GM12878 (cell line): Measurements from ENCODE around the gene BEND7. TPM values are rescaled to one million over a fixed set of nuclear protein-coding genes. Genes with fewer than 3 reads are reported as not detected.

Experiments
- ATAC-seq: fragments of 200-7000 bp; cut with Tn5 transposase; 3 replicates; pipeline ENCODE4 v1.9.1; 2020; ENCODE audit warnings: mild to moderate bottlenecking, moderate library complexity
- BruUV-seq: library from RNA; stranded (reverse); fragments of 400-500 nt; replicated peaks from 2 replicates; lab custom pipeline; 2021; lab: Mats Ljungman, UMichigan
- CTCF ChIA-PET: fragments of 300-600 bp; sonication (Branson Sonifier 250); formaldehyde crosslinking; extraction: SDS; loops from one replicate; lab custom pipeline; 2021; ENCODE audit warnings: inconsistent platforms; lab: Yijun Ruan, JAX
- POLR2A ChIA-PET: fragments of 350-600 bp; formaldehyde crosslinking; extraction: SDS; loops from one replicate; lab custom pipeline; 2021; ENCODE audit warnings: inconsistent platforms; lab: Charles Lee
- RAD21 ChIA-PET: fragments of 300-600 bp; sonication (Branson Sonifier 250); formaldehyde crosslinking; loops from one replicate; lab custom pipeline; 2023; ENCODE audit warnings: antibody characterized with exemption; ENCODE audit not compliant: unreplicated experiment; lab: Charles Lee
- SMC1A ChIA-PET: fragments of 300-600 bp; sonication (Branson Sonifier 250); formaldehyde crosslinking; loops from one replicate; lab custom pipeline; 2023; ENCODE audit not compliant: unreplicated experiment, uncharacterized antibody; lab: Charles Lee
- DNase-seq: peaks from one replicate; pipeline ENCODE4 v3.0.0-alpha.2; 2011; ENCODE audit warnings: low read depth, low spot score
- FAIRE-seq: peaks from 3 replicates; lab custom pipeline; 2011; peaks lifted over from hg19 to GRCh38; lab: Jason Lieb, UNC
- H2AFZ ChIP-seq: 2 replicates; pipeline ENCODE4 v1.6.0; 2011; ENCODE audit warnings: low read depth, low read length, control low read depth; ENCODE audit not compliant: control insufficient read depth
- H3K27ac ChIP-seq: 2 replicates; pipeline ENCODE4 v1.5.1; 2011; ENCODE audit warnings: control low read depth; ENCODE audit not compliant: control insufficient read depth, insufficient read depth
- H3K27me3 ChIP-seq, 2 experiments: replicated peaks in 1 of 2; 2 replicates each; pipeline versions ENCODE4 v1.6.0 to v1.6.1; 2011; ENCODE audit warnings: low read length in 1 of 2; ENCODE audit not compliant: control insufficient read depth in 2 of 2, insufficient read depth in 2 of 2
- H3K36me3 ChIP-seq, 2 experiments: 2 replicates each; pipeline ENCODE4 v1.5.1; 2011; ENCODE audit warnings: low read length in 1 of 2; ENCODE audit not compliant: control insufficient read depth in 2 of 2, insufficient read depth in 2 of 2
- H3K4me1 ChIP-seq: 2 replicates; pipeline ENCODE4 v1.6.1; 2011; ENCODE audit warnings: mild to moderate bottlenecking, low read length, moderate library complexity, mixed read lengths; ENCODE audit not compliant: control insufficient read depth, insufficient read depth
- H3K4me2 ChIP-seq: 2 replicates; pipeline ENCODE4 v1.6.0; 2011; ENCODE audit warnings: control low read depth; ENCODE audit not compliant: control insufficient read depth, insufficient read depth
- H3K4me3 ChIP-seq: fragments of 200-600 bp; sonication (generic); 2 replicates; pipeline ENCODE4 v1.5.1; 2016
- H3K79me2 ChIP-seq: 2 replicates; pipeline ENCODE4 v1.6.0; 2011; ENCODE audit warnings: low read length; ENCODE audit not compliant: control insufficient read depth, insufficient read depth
- H3K9ac ChIP-seq: 2 replicates; pipeline ENCODE4 v1.8.0; 2011; ENCODE audit warnings: low read length, control low read depth, mixed read lengths; ENCODE audit not compliant: control insufficient read depth, insufficient read depth
- H3K9me3 ChIP-seq: replicated peaks from 3 replicates; pipeline ENCODE4 v1.5.1; 2011; ENCODE audit warnings: mild to moderate bottlenecking, low read length; ENCODE audit not compliant: control insufficient read depth, insufficient read depth
- H4K20me1 ChIP-seq: 2 replicates; pipeline ENCODE4 v1.6.0; 2011; ENCODE audit not compliant: control insufficient read depth, insufficient read depth
- FOS ChIP-seq: IDR thresholded peaks from 3 replicates; pipeline ENCODE4 v1.6.1; 2011; ENCODE audit warnings: borderline replicate concordance; ENCODE audit not compliant: insufficient read length; ENCODE audit errors: extremely low read depth
- NR2C2 ChIP-seq: IDR thresholded peaks from 2 replicates; pipeline ENCODE4 v1.6.1; 2011; ENCODE audit warnings: borderline replicate concordance, low read depth; ENCODE audit not compliant: control insufficient read depth, insufficient read length
- SREBF1 ChIP-seq: IDR thresholded peaks from 2 replicates; pipeline ENCODE4 v1.6.1; 2012; ENCODE audit warnings: mild to moderate bottlenecking, low read length
- YY1 ChIP-seq: IDR thresholded peaks from 2 replicates; pipeline ENCODE4 v1.6.1; 2011; ENCODE audit warnings: low read depth, mild to moderate bottlenecking, low read length
- WGBS: methylation state at CpG from one replicate; pipeline ENCODE4 v1.1.6; 2016; ENCODE audit warnings: low lambda C conversion rate; ENCODE audit not compliant: insufficient replicate concordance, insufficient coverage; ENCODE audit errors: missing lambda C conversion rate; 5-methylcytosine and 5-hydroxymethylcytosine counted together
- in situ Hi-C: fragments of 300-500 bp; cut with MboI; formaldehyde crosslinking; loops from 9 replicates; pipeline ENCODE4 v1.14.3; 2018; ENCODE audit warnings: mixed read lengths
- intact Hi-C: fragments of 100-400 bp; cut with micrococcal nuclease; formaldehyde crosslinking; loops from one replicate; pipeline ENCODE4 v1.14.2; 2022; ENCODE audit not compliant: unreplicated experiment
- polyA plus RNA-seq, 11 experiments: library from polyadenylated mRNA; depleted of rRNA in 4 of 11; unstranded in 6 of 11; stranded (reverse) in 5 of 11; fragments of >200 nt; fragmentation: Nextera tagmentation in 4 of 11; fragmentation: Illumina TruSeq in 1 of 11; extraction: Ambion mirVana in 4 of 11; extraction: Trizol in 1 of 11; gene quantifications; 1 replicate in 1 of 11; 2 replicates in 10 of 11; pipeline versions ENCODE4 v1.2.1 to v1.2.3, GENCODE V29; 2011 to 2016; ENCODE audit warnings: inconsistent platforms in 2 of 11, missing spikeins in 2 of 11, low read depth in 1 of 11
- total RNA-seq, 4 experiments: library from RNA; depleted of rRNA in 3 of 4; stranded (reverse); fragments of >200 nt in 3 of 4; fragmentation: Illumina TruSeq in 1 of 4; extraction: Trizol in 1 of 4; gene quantifications; 2 replicates each; pipeline versions ENCODE4 v1.2.1 to v1.2.3, GENCODE V29; 2013 to 2021
- TF ChIP-seq, protein P1 (sequence below): IDR thresholded peaks from 2 replicates; pipeline ENCODE4 v1.6.1; 2011; ENCODE audit warnings: borderline replicate concordance, low read depth, mild to moderate bottlenecking, moderate library complexity, low read length; ENCODE audit not compliant: insufficient read depth, poor library complexity, severe bottlenecking
- TF ChIP-seq, protein P2 (sequence below): IDR thresholded peaks from 2 replicates; pipeline ENCODE4 v1.6.1; 2011; ENCODE audit warnings: low read depth, mild to moderate bottlenecking, low read length, moderate library complexity, borderline replicate concordance; ENCODE audit errors: extremely low read depth
- TF ChIP-seq, protein P3 (sequence below): fragments of 450-650 bp; formaldehyde crosslinking; IDR thresholded peaks from 2 replicates; pipeline ENCODE4 v1.5.0; 2022; ENCODE audit warnings: mild to moderate bottlenecking, missing genetic modification characterization
- TF ChIP-seq, protein P4 (sequence below): fragments of 150-350 bp; IDR thresholded peaks from 2 replicates; pipeline ENCODE4 v1.6.1; 2016; ENCODE audit warnings: low read depth, low read length

BEND7 gene
- total and polyA plus RNA-seq, 10 of the 15 experiments (the other 5 are each of a cell fraction or from before 2014, with no cell fraction given), result not detected

DNA sequence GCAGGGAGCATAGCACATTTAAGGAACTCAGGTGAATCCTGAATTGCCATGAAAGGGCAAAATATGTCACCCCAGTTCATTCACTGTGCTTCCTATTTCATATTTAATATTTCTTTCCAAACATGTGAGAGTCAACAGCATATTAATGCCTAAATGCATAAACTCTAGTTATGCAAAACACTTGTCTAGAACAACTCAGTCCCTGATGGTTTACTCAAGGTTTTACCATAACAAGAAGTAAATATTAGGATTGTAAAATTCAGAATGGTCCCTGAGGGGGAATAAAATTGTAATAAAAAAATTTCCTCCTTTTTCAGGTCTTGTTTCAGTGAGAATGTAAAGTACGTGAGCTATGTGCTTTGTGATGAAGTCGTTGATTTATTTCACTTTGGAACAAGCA lies 129.1 kb downstream of the BEND7 start:
- no TSS peak for BruUV-seq
- Histone ChIP-seq H3K9me3 (no peaks in the 10 kb centered on the region), H3K4me1 (no peaks in the 10 kb centered on the region), H2AFZ (no peak overlapping the region), H3K4me2 (no peak overlapping the region), H3K36me3 (no peaks in the 10 kb centered on the region), H3K9ac (no peak overlapping the region), H4K20me1 (no peaks in the 10 kb centered on the region), H3K27me3 (no peaks in the 10 kb centered on the region; a peak in 1 of 4 replicates), H3K79me2 (no peaks in the 10 kb centered on the region), H3K4me3 (no peak overlapping the region), H3K27ac (no peak overlapping the region)
- TF ChIP-seq, protein P1, sequence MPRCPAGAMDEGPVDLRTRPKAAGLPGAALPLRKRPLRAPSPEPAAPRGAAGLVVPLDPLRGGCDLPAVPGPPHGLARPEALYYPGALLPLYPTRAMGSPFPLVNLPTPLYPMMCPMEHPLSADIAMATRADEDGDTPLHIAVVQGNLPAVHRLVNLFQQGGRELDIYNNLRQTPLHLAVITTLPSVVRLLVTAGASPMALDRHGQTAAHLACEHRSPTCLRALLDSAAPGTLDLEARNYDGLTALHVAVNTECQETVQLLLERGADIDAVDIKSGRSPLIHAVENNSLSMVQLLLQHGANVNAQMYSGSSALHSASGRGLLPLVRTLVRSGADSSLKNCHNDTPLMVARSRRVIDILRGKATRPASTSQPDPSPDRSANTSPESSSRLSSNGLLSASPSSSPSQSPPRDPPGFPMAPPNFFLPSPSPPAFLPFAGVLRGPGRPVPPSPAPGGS, result no peak
- TF ChIP-seq SREBF1, result no peak
- no peak for TF ChIP-seq NR2C2
- no peak for TF ChIP-seq YY1
- DNase-seq, result no peak
- no peak for FAIRE-seq
- POLR2A ChIA-PET, result no interaction called here
- WGBS, result 8% methylated on average over 2 of the region's 2 CpGs
- intact Hi-C loops (no loop called here), in situ Hi-C loops (no loop called here)
- SMC1A ChIA-PET, result no interaction called here
- RAD21 ChIA-PET, result no interaction called here
- ATAC-seq, result no peak
- CTCF ChIA-PET, result no interaction called here

DNA sequence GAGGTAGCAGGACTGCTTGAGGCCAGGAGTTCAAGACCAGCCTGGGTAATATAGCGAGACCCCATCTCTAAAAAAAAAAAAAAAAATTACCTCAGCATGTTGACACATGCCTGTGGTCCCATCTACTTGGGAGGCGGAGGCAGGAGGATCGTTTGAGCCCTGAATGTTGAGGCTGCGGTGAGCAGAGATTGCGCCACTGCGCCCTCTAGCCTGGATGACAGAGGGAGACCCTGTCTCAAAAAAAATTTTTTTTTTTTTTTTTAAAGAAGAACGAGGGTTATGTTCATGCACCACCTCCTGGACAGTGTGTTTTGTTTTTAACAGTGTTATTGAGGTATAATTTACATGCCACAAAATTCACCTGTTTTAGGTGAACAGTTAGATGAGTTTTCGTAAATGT lies 129.6 kb downstream of the BEND7 start:
- ATAC-seq (no peak), DNase-seq (no peak), FAIRE-seq (no peak)
- 48% methylated on average over 8 of the region's 8 CpGs for WGBS
- BruUV-seq, result no TSS peak
- RAD21 ChIA-PET, result no interaction called here
- no peak overlapping the region for H3K4me2 ChIP-seq
- H3K9me3 ChIP-seq, result no peaks in the 10 kb centered on the region
- H3K27ac ChIP-seq, result no peak overlapping the region
- CTCF ChIA-PET, result no interaction called here
- no peak overlapping the region for H3K9ac ChIP-seq
- TF ChIP-seq, protein P2, sequence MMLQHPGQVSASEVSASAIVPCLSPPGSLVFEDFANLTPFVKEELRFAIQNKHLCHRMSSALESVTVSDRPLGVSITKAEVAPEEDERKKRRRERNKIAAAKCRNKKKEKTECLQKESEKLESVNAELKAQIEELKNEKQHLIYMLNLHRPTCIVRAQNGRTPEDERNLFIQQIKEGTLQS, result no peak
- no peak for TF ChIP-seq FOS
- TF ChIP-seq, protein P3, sequence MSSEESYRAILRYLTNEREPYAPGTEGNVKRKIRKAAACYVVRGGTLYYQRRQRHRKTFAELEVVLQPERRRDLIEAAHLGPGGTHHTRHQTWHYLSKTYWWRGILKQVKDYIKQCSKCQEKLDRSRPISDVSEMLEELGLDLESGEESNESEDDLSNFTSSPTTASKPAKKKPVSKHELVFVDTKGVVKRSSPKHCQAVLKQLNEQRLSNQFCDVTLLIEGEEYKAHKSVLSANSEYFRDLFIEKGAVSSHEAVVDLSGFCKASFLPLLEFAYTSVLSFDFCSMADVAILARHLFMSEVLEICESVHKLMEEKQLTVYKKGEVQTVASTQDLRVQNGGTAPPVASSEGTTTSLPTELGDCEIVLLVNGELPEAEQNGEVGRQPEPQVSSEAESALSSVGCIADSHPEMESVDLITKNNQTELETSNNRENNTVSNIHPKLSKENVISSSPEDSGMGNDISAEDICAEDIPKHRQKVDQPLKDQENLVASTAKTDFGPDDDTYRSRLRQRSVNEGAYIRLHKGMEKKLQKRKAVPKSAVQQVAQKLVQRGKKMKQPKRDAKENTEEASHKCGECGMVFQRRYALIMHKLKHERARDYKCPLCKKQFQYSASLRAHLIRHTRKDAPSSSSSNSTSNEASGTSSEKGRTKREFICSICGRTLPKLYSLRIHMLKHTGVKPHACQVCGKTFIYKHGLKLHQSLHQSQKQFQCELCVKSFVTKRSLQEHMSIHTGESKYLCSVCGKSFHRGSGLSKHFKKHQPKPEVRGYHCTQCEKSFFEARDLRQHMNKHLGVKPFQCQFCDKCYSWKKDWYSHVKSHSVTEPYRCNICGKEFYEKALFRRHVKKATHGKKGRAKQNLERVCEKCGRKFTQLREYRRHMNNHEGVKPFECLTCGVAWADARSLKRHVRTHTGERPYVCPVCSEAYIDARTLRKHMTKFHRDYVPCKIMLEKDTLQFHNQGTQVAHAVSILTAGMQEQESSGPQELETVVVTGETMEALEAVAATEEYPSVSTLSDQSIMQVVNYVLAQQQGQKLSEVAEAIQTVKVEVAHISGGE (CRISPR knock-in tag), result no peak
- TF ChIP-seq, protein P4, sequence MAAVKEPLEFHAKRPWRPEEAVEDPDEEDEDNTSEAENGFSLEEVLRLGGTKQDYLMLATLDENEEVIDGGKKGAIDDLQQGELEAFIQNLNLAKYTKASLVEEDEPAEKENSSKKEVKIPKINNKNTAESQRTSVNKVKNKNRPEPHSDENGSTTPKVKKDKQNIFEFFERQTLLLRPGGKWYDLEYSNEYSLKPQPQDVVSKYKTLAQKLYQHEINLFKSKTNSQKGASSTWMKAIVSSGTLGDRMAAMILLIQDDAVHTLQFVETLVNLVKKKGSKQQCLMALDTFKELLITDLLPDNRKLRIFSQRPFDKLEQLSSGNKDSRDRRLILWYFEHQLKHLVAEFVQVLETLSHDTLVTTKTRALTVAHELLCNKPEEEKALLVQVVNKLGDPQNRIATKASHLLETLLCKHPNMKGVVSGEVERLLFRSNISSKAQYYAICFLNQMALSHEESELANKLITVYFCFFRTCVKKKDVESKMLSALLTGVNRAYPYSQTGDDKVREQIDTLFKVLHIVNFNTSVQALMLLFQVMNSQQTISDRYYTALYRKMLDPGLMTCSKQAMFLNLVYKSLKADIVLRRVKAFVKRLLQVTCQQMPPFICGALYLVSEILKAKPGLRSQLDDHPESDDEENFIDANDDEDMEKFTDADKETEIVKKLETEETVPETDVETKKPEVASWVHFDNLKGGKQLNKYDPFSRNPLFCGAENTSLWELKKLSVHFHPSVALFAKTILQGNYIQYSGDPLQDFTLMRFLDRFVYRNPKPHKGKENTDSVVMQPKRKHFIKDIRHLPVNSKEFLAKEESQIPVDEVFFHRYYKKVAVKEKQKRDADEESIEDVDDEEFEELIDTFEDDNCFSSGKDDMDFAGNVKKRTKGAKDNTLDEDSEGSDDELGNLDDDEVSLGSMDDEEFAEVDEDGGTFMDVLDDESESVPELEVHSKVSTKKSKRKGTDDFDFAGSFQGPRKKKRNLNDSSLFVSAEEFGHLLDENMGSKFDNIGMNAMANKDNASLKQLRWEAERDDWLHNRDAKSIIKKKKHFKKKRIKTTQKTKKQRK, result no peak
- POLR2A ChIA-PET, result no interaction called here
- H4K20me1 ChIP-seq, result no peaks in the 10 kb centered on the region
- intact Hi-C loops (no loop called here), in situ Hi-C loops (no loop called here)
- no peaks in the 10 kb centered on the region for H3K4me1 ChIP-seq
- SMC1A ChIA-PET, result no interaction called here
- H3K4me3 ChIP-seq, result no peak overlapping the region
- H2AFZ ChIP-seq, result no peak overlapping the region
- no peaks in the 10 kb centered on the region for H3K79me2 ChIP-seq
- no peaks in the 10 kb centered on the region for H3K36me3 ChIP-seq
- no peaks in the 10 kb centered on the region for H3K27me3 ChIP-seq
